Tibial nerve (tissue), 4 donors: Measurements from ENCODE around the gene GALNT13.

ENCODE experiments used
- CTCF ChIP-seq, 5 experiments: fragments of 200-600 bp in 3 of 5; fragments of 450-650 bp in 2 of 5; sonication (generic) in 3 of 5; IDR thresholded peaks; one replicate each; pipeline ENCODE4 v1.5.1; 2016 to 2019; ENCODE audit warnings: antibody characterized with exemption in 5 of 5, mild to moderate bottlenecking in 3 of 5, moderate library complexity in 2 of 5
- EP300 ChIP-seq, 2 donors: sonication (generic); formaldehyde crosslinking; IDR thresholded peaks; one replicate each; pipeline ENCODE4 v1.6.1; 2017; ENCODE audit warnings: antibody characterized with exemption in 2 of 2, mild to moderate bottlenecking in 1 of 2
- POLR2A ChIP-seq, 2 donors: fragments of 450-650 bp; IDR thresholded peaks; one replicate each; pipeline ENCODE4 v1.6.1; 2017; ENCODE audit warnings: antibody characterized with exemption in 2 of 2, mild to moderate bottlenecking in 2 of 2, moderate library complexity in 2 of 2

DNA sequence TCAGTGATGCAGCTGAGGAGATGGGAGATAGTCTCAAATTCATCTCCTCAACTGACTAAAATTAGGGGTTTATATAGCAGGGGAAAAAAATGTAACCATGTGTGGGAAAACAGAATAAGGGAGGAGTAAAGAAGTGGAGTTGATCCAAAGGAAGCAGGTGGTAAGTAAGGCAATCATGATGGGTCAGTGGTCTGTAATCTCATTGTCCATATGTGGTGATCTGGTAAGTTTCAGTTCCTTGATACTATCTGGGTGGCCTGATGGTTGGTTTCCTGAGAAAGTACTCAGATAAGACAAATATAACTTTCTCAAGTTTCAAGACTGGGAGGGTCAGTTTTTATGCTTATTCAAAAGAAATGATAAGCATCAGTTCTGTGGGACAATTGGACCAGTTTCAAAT lies 514.5 kb downstream of the GALNT13 start:
- TF ChIP-seq CTCF (IDR thresholded peaks at IDR 0.05) (no peak), POLR2A (IDR thresholded peaks at IDR 0.05) (no peak), EP300 (IDR thresholded peaks at IDR 0.05) (no peak)
